Omental fat pad (tissue), 4 donors: ENCODE results near the gene EFNA1. TPM values are rescaled to one million over a fixed set of nuclear protein-coding genes. Genes with fewer than 3 reads are reported as not detected.
A peak's percentile ranks its signal among the peaks of the same experiment; 100 is the strongest.

Experiments
- ATAC-seq: fragments of 150-250 bp; one replicate; pipeline ENCODE4 v1.9.1; 2016; ENCODE audit warnings: mild to moderate bottlenecking, moderate library complexity; ENCODE audit not compliant: low FRiP score
- DNase-seq: peaks from one replicate; pipeline ENCODE4 v3.0.0-alpha.2; 2019; ENCODE audit warnings: low spot score
- CTCF ChIP-seq, 3 donors: fragments of 450-650 bp; IDR thresholded peaks; one replicate each; pipeline ENCODE4 v1.5.1; 2016 to 2017; ENCODE audit warnings: antibody characterized with exemption in 3 of 3, mild to moderate bottlenecking in 3 of 3, moderate library complexity in 2 of 3
- total RNA-seq, 4 donors: library from RNA; depleted of rRNA; stranded (reverse); fragments of >200 nt; gene quantifications; one replicate each; pipeline ENCODE4 v1.1.0, GENCODE V29; 2016

Gene EFNA1
- total RNA-seq: 10 to 100 TPM; 29.2 to 61.7 (median 56.7) TPM

GRCh38 chr1:155127105-155127966 is at the start of gene EFNA1:
Gene EFNA1, plus strand, starts transcription at chr1:155127876. Its CDS starts 102 bp downstream, at chr1:155127978.
- no peak for DNase-seq
- TF ChIP-seq CTCF (IDR thresholded peaks at IDR 0.05): no peak

GRCh38 chr1:155078469-155079209 is 49.0 kb upstream of the EFNA1 start, which contains the start of gene EFNA3:
Gene EFNA3, plus strand, starts transcription at chr1:155078837. Its CDS starts 105 bp downstream, at chr1:155078942.
- DNase-seq: peak; percentile 46
- ATAC-seq: peak; percentile 70
- no peak for TF ChIP-seq CTCF (IDR thresholded peaks at IDR 0.05)

More at GRCh38 chr1:155127105-155127966, at the start of gene EFNA1:
- ATAC-seq: peak; percentile 56

GRCh38 chr1:155079210-155079486 is 48.5 kb upstream of the EFNA1 start:
- no peak for TF ChIP-seq CTCF (IDR thresholded peaks at IDR 0.05)
- DNase-seq: no peak
- no peak for ATAC-seq

GRCh38 chr1:155079487-155080311 is 48.0 kb upstream of the EFNA1 start:
- DNase-seq (no peak), ATAC-seq (no peak)
- no peak for TF ChIP-seq CTCF (IDR thresholded peaks at IDR 0.05)

- DNase-seq: no peak
- ATAC-seq: no peak
- TF ChIP-seq CTCF (IDR thresholded peaks at IDR 0.05): no peak
These were observed 47.1 kb upstream of the EFNA1 start for GRCh38 chr1:155080312-155081228.
